Peyer's patch (tissue), 4 donors: Measurements from ENCODE around the gene PIP4K2C.

Experiments
- CTCF ChIP-seq, 6 experiments: fragments of 450-650 bp in 4 of 6; fragments of 200-600 bp in 2 of 6; sonication (generic) in 1 of 6; IDR thresholded peaks; one replicate each; pipeline ENCODE4 v1.5.1; 2017 to 2019; ENCODE audit warnings: antibody characterized with exemption in 6 of 6, mild to moderate bottlenecking in 3 of 6, moderate library complexity in 1 of 6
- POLR2A ChIP-seq, 2 donors: fragments of 450-650 bp; IDR thresholded peaks; one replicate each; pipeline ENCODE4 v1.5.1; 2017; ENCODE audit warnings: antibody characterized with exemption in 2 of 2, mild to moderate bottlenecking in 2 of 2, moderate library complexity in 2 of 2

DNA sequence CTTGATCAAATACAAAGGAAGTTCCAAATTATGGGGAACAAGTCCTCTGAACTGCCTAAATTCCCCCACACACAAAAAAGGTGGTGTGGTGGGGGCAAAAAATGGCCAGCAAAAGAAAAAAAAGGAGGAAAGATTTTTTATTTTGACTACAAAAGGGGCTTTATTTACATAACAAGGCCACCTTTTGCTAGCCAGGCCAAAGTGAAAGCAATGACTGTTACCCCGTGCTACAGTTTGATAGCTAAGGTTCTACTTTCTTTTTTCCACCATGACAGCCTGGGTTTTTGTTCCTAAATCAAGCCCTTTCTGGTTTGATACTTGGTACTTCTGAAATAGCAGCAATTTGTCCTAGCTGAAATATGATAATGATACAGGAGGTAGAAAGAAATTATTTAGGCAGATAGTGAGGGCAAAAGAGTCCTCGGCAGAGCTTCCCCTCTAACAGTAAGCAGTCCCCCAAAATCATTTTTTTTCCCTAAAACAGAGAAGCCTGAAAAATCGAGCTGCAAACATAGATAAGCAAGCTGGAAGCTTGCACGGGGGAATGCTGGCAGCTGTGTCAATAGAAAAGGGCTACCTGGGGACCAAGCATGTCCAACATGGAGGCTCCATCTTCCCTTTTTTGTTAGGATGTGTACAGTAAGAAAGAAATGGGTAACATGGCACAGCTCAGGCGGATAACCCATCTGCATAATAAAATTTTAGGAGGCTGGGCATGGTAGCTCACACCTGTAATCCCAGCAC is 50.9 kb downstream of the PIP4K2C start:
- no peak for TF ChIP-seq CTCF (IDR thresholded peaks at IDR 0.05)
- TF ChIP-seq POLR2A (IDR thresholded peaks at IDR 0.05), result no peak
